ENCODE measurements around the gene TRAP1.

DNA sequence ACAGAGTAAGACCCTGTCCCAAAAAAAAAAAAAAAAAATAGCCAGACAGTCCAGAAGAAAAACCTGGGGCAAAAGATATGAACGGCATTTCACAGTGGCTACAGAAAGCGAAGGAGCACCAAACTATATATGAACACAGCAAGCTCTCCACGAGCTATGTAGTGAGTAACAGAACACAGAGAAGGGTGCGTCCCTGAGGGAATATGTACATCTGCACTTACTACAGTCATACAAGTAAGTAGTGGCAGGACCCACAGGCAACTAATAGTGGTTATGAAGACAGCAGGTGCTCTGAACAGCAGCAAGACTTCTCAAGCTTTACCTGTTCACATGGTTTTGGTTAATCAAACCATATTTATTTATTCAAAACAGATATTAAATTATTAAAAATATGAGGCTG lies 15.8 kb downstream of the TRAP1 start:
- TF ChIP-seq TAF1 (IDR thresholded peaks at IDR 0.05; ENCODE audit: low read depth) (no peak), EGR1 (IDR thresholded peaks at IDR 0.05) (no peak), EP300 (IDR thresholded peaks at IDR 0.05; ENCODE audit: borderline replicate concordance) (no peak), RAD21 (IDR thresholded peaks at IDR 0.05; ENCODE audit: low read depth) (no peak), FOXM1 (IDR thresholded peaks at IDR 0.05; ENCODE audit: borderline replicate concordance, low read depth) (no peak), YY1 (IDR thresholded peaks at IDR 0.05; ENCODE audit: low read depth) (no peak), CREB1 (IDR thresholded peaks at IDR 0.05; ENCODE audit: low read depth) (no peak), NFIC (IDR thresholded peaks at IDR 0.05) (no peak), TCF12 (IDR thresholded peaks at IDR 0.05; ENCODE audit: low read depth) (no peak), TEAD4 (IDR thresholded peaks at IDR 0.05) (no peak)
- TF ChIP-seq, protein P1, sequence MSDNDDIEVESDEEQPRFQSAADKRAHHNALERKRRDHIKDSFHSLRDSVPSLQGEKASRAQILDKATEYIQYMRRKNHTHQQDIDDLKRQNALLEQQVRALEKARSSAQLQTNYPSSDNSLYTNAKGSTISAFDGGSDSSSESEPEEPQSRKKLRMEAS (IDR thresholded peaks at IDR 0.05): no peak
- TF ChIP-seq, protein P2, sequence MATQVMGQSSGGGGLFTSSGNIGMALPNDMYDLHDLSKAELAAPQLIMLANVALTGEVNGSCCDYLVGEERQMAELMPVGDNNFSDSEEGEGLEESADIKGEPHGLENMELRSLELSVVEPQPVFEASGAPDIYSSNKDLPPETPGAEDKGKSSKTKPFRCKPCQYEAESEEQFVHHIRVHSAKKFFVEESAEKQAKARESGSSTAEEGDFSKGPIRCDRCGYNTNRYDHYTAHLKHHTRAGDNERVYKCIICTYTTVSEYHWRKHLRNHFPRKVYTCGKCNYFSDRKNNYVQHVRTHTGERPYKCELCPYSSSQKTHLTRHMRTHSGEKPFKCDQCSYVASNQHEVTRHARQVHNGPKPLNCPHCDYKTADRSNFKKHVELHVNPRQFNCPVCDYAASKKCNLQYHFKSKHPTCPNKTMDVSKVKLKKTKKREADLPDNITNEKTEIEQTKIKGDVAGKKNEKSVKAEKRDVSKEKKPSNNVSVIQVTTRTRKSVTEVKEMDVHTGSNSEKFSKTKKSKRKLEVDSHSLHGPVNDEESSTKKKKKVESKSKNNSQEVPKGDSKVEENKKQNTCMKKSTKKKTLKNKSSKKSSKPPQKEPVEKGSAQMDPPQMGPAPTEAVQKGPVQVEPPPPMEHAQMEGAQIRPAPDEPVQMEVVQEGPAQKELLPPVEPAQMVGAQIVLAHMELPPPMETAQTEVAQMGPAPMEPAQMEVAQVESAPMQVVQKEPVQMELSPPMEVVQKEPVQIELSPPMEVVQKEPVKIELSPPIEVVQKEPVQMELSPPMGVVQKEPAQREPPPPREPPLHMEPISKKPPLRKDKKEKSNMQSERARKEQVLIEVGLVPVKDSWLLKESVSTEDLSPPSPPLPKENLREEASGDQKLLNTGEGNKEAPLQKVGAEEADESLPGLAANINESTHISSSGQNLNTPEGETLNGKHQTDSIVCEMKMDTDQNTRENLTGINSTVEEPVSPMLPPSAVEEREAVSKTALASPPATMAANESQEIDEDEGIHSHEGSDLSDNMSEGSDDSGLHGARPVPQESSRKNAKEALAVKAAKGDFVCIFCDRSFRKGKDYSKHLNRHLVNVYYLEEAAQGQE (IDR thresholded peaks at IDR 0.05; ENCODE audit: low read depth): no peak
- TF ChIP-seq, protein P3, sequence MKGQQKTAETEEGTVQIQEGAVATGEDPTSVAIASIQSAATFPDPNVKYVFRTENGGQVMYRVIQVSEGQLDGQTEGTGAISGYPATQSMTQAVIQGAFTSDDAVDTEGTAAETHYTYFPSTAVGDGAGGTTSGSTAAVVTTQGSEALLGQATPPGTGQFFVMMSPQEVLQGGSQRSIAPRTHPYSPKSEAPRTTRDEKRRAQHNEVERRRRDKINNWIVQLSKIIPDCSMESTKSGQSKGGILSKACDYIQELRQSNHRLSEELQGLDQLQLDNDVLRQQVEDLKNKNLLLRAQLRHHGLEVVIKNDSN (IDR thresholded peaks at IDR 0.05): no peak
